Measurements from ENCODE around the gene FAM13B.
"Not testable (repeated sequence)": the region's sequence is repeated elsewhere in the genome, so short reads cannot be mapped to it uniquely, and the experiment has no call there.

The FAM13B gene

DNA sequence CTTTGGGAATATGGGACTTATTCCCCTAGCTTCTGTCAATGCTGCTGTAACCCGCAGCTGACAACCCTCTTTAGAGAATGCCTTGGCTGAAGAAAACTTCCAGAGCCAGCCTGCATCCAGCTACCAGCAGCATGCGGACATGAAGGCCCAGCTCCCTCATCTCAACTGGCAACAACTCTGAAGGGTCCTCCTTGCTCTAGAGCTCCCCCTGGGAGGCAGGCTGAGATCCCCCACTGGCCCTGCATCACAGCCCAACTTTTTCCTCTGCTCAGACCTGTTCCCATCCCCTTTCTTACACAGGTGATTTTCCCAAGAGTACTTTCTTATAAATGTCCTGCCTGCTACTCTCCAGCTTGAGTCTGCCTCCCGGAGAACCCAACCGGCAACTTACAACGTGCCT lies 32.2 kb upstream of the FAM13B start:
- DNase-seq (ENCODE audit: extremely low read depth, low read depth): no peak

DNA sequence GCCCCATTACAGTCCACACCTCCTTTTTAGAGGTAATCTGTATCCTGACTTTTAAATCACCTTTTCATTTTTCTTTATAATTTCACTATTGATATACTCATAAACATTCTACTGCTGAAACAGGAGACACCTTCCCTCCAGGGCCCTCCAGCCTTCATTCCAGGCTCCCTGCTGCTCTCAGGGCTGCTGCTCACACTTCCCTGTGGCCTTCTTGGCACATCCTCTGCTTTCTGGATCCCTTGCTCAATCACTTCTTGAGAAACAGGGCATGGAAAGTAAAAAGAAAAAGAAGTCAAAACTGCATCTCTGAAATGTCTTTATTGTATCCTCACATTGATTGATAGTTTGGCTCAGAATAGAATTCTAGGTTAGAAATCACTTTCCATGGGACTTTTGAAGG lies 31.6 kb upstream of the FAM13B start:
- DNase-seq (ENCODE audit: extremely low read depth, low read depth): no peak
- TF ChIP-seq, protein P1, sequence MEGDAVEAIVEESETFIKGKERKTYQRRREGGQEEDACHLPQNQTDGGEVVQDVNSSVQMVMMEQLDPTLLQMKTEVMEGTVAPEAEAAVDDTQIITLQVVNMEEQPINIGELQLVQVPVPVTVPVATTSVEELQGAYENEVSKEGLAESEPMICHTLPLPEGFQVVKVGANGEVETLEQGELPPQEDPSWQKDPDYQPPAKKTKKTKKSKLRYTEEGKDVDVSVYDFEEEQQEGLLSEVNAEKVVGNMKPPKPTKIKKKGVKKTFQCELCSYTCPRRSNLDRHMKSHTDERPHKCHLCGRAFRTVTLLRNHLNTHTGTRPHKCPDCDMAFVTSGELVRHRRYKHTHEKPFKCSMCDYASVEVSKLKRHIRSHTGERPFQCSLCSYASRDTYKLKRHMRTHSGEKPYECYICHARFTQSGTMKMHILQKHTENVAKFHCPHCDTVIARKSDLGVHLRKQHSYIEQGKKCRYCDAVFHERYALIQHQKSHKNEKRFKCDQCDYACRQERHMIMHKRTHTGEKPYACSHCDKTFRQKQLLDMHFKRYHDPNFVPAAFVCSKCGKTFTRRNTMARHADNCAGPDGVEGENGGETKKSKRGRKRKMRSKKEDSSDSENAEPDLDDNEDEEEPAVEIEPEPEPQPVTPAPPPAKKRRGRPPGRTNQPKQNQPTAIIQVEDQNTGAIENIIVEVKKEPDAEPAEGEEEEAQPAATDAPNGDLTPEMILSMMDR (IDR thresholded peaks at IDR 0.05; ENCODE audit: low read depth, low read length): no peak

More for the DNA sequence above, 32.2 kb upstream of the FAM13B start:
- TF ChIP-seq, protein P1 (IDR thresholded peaks at IDR 0.05; ENCODE audit: low read depth, low read length): peak; percentile 14

DNA sequence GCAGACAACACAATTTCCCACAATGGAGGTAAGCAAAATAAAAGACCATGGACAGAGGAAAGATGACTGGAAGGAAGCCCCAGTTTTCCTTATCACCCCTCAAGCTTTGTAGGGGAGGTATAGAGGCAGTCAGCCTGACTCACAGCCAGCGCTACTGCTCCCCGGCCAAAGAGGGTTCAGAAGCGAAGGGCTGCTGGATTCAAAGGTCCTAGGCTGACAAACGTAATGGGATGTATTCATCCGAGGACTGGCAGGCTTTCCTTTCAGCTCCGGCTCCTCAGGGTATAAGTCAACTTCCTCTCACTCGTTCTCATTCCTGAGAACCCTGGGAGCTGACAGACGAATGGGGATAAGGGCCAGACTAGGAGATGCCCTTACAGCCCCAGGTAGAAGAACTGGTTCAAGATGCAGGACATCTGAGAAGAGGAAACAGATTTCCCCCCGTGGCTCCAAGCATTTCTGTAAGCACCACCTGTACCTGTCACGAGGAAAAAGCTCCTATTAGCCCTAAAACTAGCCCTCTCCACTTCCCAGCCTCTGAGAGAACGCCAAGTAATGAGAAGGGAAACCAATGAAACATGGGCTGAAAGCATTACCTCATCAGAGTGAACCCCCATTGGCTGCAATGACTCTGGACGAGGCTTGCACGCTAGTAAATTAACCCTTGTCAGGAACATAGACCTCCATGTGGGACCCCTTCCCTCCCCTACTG lies 22.1 kb upstream of the FAM13B start:
- DNase-seq (ENCODE audit: extremely low read depth, low read depth): no peak

DNA sequence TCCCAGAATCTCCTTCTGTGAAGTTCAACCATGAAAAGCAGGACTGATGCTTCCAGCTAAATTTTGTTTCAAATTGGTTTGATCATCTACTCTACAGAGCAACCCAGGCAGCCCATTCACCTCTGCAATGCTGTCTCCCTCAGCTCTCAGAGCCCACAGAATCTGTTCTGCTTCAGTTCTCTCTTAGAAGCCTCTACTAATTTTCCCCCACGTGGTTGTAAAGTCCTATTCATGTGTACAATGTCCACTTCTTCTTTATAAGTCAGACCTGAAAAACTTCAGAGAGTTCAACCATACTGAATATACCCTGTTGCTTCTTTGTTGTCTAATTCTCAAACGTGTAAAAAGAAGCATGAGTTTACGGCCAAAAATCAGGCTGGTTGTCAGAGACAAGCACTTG lies 21.3 kb upstream of the FAM13B start:
- no peak for DNase-seq (ENCODE audit: extremely low read depth, low read depth)
- TF ChIP-seq, protein P1 (IDR thresholded peaks at IDR 0.05; ENCODE audit: low read depth, low read length): no peak

More for the DNA sequence above, 22.1 kb upstream of the FAM13B start:
- TF ChIP-seq, protein P1 (IDR thresholded peaks at IDR 0.05; ENCODE audit: low read depth, low read length): no peak

DNA sequence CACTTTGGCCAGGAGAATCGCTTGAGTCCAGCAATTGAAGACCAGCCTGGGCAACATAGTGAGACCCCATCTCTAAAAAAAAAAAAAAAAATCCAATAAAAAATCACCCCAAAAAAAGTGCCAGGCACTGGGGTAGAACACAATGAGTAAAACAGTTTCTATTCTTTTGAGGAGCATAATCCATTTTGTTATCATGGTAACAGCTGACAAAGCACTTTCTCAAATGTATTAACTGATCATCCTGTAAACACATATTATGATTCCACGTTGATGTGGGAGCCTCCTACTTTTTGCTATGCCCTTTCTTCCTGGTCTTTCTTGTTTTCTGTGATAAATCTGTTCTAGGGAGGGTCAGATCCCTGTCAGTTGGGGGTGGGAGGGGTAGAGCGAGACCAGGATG lies 20.7 kb upstream of the FAM13B start:
- DNase-seq (ENCODE audit: extremely low read depth, low read depth): no peak
- TF ChIP-seq, protein P1 (IDR thresholded peaks at IDR 0.05; ENCODE audit: low read depth, low read length): no peak

DNA sequence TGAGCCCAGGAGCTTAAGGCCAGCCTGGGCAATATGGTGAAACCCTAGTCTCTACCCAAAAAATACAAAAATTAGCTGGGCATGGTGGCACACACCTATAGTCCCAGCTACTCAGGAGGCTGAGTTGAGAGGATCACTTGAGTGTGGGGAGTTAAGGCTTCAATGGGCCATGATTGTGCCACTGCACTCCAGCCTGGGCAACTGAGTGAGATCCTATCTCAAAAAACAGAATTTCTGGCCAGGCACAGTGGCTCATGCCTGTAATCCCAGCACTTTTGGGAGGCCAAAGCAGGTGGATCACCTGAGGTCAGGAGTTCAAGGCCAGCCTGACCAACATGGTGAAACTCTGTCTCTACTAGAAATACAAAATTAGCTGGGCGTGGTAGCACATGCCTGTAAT lies 19.8 kb upstream of the FAM13B start:
- DNase-seq (ENCODE audit: extremely low read depth, low read depth): not testable (repeated sequence)

DNA sequence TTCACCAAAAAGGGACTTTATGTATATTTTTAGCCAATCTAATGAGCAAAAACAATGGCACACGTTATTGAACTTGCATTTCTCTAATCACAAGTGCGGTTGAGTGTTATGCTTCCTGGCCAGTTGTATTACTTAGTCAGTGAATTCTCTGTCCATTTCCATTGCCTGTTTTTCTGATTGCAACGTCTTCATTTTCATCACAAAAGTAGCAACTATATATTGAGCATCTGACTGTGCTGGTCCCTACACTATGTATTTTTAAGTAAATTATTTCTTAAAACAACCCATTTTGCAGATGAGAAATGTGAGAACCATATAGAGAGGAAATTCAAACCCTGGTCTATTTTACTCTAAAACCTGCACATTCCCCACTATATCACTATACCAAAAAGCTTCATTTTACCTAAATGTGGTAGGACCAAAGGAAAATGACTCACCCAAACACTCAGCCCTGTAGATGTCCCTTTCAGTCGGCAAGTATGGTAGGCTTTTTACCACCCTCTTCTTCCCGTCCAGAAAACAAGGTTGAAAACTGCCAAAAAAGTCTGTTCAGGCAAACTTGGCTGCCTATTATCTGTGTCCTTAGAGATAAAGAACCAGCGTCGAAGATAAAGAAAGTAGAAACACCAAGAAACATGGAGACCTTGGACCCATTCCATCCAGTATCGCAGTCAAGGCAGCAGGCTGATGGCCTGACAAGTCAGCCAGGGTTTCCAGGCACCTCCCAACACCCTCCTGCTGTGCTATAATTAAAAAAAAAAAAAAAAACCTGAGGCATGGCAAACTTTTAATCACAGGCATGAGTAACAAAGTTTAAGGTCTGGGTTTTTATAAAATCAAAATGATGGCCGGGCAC lies 18.8 kb upstream of the FAM13B start:
- TF ChIP-seq, protein P1 (IDR thresholded peaks at IDR 0.05; ENCODE audit: low read depth, low read length): no peak
- DNase-seq (ENCODE audit: extremely low read depth, low read depth): no peak

DNA sequence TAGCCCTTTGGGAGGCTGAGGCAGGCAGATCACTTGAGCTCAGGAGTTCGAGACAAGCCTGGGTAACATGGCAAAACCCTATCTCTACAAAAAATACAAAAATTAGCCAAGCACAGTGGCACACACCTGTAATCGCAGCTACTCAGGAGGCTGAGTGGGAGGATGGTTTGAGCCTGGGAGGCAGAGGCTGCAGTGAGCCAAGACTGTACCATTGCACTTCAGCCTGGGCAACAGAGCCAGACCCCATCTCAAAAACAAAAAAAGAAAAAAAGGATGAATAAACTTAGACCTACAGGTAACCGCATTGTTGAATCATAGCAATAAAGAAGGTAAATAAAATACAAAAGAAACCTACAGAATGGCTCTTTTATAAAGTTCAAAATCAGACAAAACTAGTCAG lies 12.4 kb upstream of the FAM13B start:
- not testable (repeated sequence) for DNase-seq (ENCODE audit: extremely low read depth, low read depth)
